Measurements from ENCODE around the gene PTCH1.

Gene PTCH1
- long read RNA-seq, partial matches to known transcripts: 4 of 5 reads
- long read RNA-seq, other reads (novel, unspliced or antisense): 1 of 5 reads

DNA sequence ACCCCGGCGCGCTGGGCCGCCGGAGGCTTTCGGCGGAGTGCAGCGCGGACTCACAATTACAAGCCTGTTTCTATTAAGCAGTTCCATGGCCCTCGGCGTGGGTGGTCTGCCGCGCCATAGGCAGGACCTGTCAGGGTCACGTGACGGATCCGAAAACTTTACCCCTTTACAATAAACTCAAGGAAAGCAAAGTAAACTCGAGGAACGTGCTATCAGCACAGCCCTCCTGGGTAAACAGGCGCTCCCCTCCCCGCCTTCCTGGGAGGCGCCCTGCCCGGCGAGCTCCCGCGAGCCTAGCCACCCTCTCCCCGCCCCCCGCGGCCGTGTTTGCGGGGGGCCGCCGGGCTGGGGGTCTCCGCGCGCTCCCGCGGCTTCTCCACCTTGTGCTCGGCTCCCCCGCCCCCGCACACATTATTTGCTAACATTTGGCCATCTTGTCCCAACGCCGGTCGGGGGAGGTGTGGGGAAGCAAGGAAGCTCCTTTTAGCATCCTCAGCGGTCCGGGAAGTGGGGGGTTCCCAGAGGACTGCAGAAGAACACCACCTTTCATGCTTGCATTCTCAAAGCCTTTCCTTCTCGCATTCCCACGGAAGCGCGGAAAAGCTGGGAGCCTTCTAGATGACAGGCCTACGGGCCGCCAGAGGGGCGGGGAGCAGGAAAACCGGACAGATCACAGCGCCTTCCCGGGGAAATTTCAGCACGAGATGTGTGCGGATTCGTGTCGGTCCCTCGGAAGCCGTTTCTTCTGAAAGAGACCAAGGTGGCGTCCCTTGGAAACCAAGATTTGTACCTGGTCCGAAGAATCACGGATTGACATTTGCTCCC is at the start of gene PTCH1:
PTCH1 (minus strand) TSS at position 238 of the 825 bp plus-strand sequence.
- Histone ChIP-seq H3K4me3 (replicated peaks; ENCODE audit: insufficient read depth, low read length) (no peak within 1 kb of the TSS), H3K27me3 (ENCODE audit: insufficient read depth, poor library complexity, severe bottlenecking) (peaks cover 48% of the 10 kb centered on the region), H3K27ac (replicated peaks) (no peak within 1 kb of the TSS)
- DNase-seq (ENCODE audit: low read depth in 1 of 2, low spot score in 1 of 2): no peak
- TF ChIP-seq, protein P1, sequence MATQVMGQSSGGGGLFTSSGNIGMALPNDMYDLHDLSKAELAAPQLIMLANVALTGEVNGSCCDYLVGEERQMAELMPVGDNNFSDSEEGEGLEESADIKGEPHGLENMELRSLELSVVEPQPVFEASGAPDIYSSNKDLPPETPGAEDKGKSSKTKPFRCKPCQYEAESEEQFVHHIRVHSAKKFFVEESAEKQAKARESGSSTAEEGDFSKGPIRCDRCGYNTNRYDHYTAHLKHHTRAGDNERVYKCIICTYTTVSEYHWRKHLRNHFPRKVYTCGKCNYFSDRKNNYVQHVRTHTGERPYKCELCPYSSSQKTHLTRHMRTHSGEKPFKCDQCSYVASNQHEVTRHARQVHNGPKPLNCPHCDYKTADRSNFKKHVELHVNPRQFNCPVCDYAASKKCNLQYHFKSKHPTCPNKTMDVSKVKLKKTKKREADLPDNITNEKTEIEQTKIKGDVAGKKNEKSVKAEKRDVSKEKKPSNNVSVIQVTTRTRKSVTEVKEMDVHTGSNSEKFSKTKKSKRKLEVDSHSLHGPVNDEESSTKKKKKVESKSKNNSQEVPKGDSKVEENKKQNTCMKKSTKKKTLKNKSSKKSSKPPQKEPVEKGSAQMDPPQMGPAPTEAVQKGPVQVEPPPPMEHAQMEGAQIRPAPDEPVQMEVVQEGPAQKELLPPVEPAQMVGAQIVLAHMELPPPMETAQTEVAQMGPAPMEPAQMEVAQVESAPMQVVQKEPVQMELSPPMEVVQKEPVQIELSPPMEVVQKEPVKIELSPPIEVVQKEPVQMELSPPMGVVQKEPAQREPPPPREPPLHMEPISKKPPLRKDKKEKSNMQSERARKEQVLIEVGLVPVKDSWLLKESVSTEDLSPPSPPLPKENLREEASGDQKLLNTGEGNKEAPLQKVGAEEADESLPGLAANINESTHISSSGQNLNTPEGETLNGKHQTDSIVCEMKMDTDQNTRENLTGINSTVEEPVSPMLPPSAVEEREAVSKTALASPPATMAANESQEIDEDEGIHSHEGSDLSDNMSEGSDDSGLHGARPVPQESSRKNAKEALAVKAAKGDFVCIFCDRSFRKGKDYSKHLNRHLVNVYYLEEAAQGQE (IDR thresholded peaks at IDR 0.05; ENCODE audit: insufficient replicate concordance, low read depth): no peak
- TF ChIP-seq POLR2AphosphoS5 (IDR thresholded peaks at IDR 0.05; ENCODE audit: low read depth) (no peak), GABPA (IDR thresholded peaks at IDR 0.05; ENCODE audit: low read depth) (no peak)

DNA sequence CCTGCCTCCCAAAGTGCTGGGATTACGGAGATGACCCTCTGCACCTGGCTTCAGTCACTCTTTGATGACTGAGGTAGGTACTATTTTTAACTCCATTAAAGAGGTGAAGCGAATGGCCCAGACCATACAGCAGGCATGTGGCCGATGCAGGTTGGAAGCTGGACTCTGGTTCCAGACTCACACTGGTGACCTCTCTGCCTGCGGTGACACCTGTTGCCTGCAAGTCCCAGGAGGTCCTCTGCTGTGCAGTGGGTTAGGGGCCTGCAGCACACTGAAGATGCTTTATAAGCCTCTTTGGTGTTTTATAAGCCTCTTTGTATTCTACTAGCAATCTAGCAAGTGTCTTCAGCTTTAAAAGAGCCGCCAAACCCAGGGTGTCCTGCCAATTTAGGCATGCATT is 49.2 kb upstream of the PTCH1 start:
- Histone ChIP-seq H3K4me3 (replicated peaks; ENCODE audit: insufficient read depth, low read length) (no peak overlapping the region), H3K27me3 (ENCODE audit: insufficient read depth, poor library complexity, severe bottlenecking) (peaks cover 10% of the 10 kb centered on the region), H3K27ac (replicated peaks) (no peak overlapping the region)
- no peak for DNase-seq (ENCODE audit: low read depth in 1 of 2, low spot score in 1 of 2)
- no peak for TF ChIP-seq POLR2AphosphoS5 (IDR thresholded peaks at IDR 0.05; ENCODE audit: low read depth)
- no peak for TF ChIP-seq SPI1 (IDR thresholded peaks at IDR 0.05; ENCODE audit: borderline replicate concordance, low read depth)
- TF ChIP-seq, protein P1 (IDR thresholded peaks at IDR 0.05; ENCODE audit: insufficient replicate concordance, low read depth): no peak
- no peak for TF ChIP-seq GABPA (IDR thresholded peaks at IDR 0.05; ENCODE audit: low read depth)
- TF ChIP-seq, protein P2, sequence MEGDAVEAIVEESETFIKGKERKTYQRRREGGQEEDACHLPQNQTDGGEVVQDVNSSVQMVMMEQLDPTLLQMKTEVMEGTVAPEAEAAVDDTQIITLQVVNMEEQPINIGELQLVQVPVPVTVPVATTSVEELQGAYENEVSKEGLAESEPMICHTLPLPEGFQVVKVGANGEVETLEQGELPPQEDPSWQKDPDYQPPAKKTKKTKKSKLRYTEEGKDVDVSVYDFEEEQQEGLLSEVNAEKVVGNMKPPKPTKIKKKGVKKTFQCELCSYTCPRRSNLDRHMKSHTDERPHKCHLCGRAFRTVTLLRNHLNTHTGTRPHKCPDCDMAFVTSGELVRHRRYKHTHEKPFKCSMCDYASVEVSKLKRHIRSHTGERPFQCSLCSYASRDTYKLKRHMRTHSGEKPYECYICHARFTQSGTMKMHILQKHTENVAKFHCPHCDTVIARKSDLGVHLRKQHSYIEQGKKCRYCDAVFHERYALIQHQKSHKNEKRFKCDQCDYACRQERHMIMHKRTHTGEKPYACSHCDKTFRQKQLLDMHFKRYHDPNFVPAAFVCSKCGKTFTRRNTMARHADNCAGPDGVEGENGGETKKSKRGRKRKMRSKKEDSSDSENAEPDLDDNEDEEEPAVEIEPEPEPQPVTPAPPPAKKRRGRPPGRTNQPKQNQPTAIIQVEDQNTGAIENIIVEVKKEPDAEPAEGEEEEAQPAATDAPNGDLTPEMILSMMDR (IDR thresholded peaks at IDR 0.05; ENCODE audit: insufficient read depth, low read length): no peak

DNA sequence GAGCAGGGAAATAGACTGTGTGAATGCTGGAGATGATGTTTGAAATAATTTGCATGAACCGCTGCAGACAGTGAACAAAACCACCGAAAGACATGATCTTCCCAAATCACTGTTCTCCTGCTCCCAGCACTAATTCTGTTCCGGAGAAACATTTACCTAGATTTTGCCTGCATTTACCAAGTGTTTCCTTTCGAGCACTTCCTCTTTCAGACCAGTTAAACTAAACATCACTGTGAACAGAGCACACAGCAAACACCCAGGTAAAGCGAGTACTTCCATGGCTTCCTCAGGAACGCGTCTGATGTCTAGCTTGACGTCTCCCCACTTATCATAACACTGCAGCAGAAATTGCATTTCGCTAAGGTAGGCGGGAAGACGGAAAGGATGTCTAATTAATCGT is 45.1 kb upstream of the PTCH1 start:
- TF ChIP-seq GABPA (IDR thresholded peaks at IDR 0.05; ENCODE audit: low read depth) (no peak), POLR2AphosphoS5 (IDR thresholded peaks at IDR 0.05; ENCODE audit: low read depth) (no peak), SPI1 (IDR thresholded peaks at IDR 0.05; ENCODE audit: borderline replicate concordance, low read depth) (peak; percentile 72)
- TF ChIP-seq, protein P1 (IDR thresholded peaks at IDR 0.05; ENCODE audit: insufficient replicate concordance, low read depth): no peak
- TF ChIP-seq, protein P2 (IDR thresholded peaks at IDR 0.05; ENCODE audit: insufficient read depth, low read length): no peak
- H3K27me3 ChIP-seq (ENCODE audit: insufficient read depth, poor library complexity, severe bottlenecking): peaks cover 4% of the 10 kb centered on the region
- no peak for DNase-seq (ENCODE audit: low read depth in 1 of 2, low spot score in 1 of 2)
- H3K4me3 ChIP-seq (replicated peaks; ENCODE audit: insufficient read depth, low read length): no peak overlapping the region
- H3K27ac ChIP-seq (replicated peaks): no peak overlapping the region
